Neuronal stem cell (in vitro differentiated cells): Measurements from ENCODE around the gene FHIT.

Experiments used
- DNase-seq: peaks from one replicate; pipeline ENCODE4 v3.0.0-alpha.2; 2013; ENCODE audit warnings: low spot score
- H2AFZ ChIP-seq: one replicate; pipeline ENCODE4 v1.6.1; 2013; ENCODE audit warnings: mild to moderate bottlenecking, low read length, inconsistent platforms
- H2AK5ac ChIP-seq: 2 replicates; pipeline ENCODE4 v1.6.1; 2013; ENCODE audit warnings: low read depth, mild to moderate bottlenecking, inconsistent platforms, low read length, moderate library complexity, mixed read lengths
- H2BK120ac ChIP-seq: 2 replicates; pipeline ENCODE4 v1.6.1; 2013; ENCODE audit warnings: low read depth, mild to moderate bottlenecking, inconsistent platforms, low read length, moderate library complexity, mixed read lengths
- H2BK12ac ChIP-seq: one replicate; pipeline ENCODE4 v1.6.1; 2013; ENCODE audit warnings: low read length, inconsistent platforms
- H2BK15ac ChIP-seq: 2 replicates; pipeline ENCODE4 v1.6.1; 2013; ENCODE audit warnings: mild to moderate bottlenecking, low read length, inconsistent platforms, mixed read lengths
- H2BK5ac ChIP-seq: one replicate; pipeline ENCODE4 v1.6.1; 2013; ENCODE audit warnings: inconsistent platforms, mild to moderate bottlenecking, low read length, moderate library complexity
- H3K14ac ChIP-seq: one replicate; pipeline ENCODE4 v1.6.1; 2013; ENCODE audit warnings: low read length, inconsistent platforms
- H3K18ac ChIP-seq: 2 replicates; pipeline ENCODE4 v1.6.1; 2013; ENCODE audit warnings: low read length, inconsistent platforms
- H3K23ac ChIP-seq: 2 replicates; pipeline ENCODE4 v1.6.1; 2013; ENCODE audit warnings: low read depth, mild to moderate bottlenecking, mixed read lengths, low read length, inconsistent platforms; ENCODE audit not compliant: poor library complexity
- H3K27ac ChIP-seq: replicated peaks from 3 replicates; pipeline ENCODE4 v1.5.1; 2013; ENCODE audit warnings: low read length, inconsistent platforms
- H3K27me3 ChIP-seq, 3 experiments: 2 replicates each; pipeline ENCODE4 v1.6.1; 2013; ENCODE audit warnings: low read length in 3 of 3, mild to moderate bottlenecking in 2 of 3, inconsistent platforms in 1 of 3, low read depth in 1 of 3, mixed read lengths in 1 of 3, moderate library complexity in 1 of 3; ENCODE audit not compliant: control insufficient read depth in 3 of 3, insufficient read depth in 3 of 3
- H3K36me3 ChIP-seq, 2 donors: replicated peaks in 1 of 2; 2 replicates each; pipeline ENCODE4 v1.6.1; 2013; ENCODE audit warnings: low read length in 2 of 2; ENCODE audit not compliant: control insufficient read depth in 2 of 2, insufficient read depth in 2 of 2
- H3K4ac ChIP-seq: 2 replicates; pipeline ENCODE4 v1.6.1; 2013; ENCODE audit warnings: inconsistent platforms, mild to moderate bottlenecking, low read length, moderate library complexity
- H3K4me1 ChIP-seq, 2 donors: 1 replicate in 1 of 2; 2 replicates in 1 of 2; pipeline ENCODE4 v1.6.1; 2013; ENCODE audit warnings: low read length in 2 of 2, low read depth in 1 of 2; ENCODE audit not compliant: control insufficient read depth in 2 of 2, insufficient read depth in 1 of 2
- H3K4me2 ChIP-seq: one replicate; pipeline ENCODE4 v1.6.1; 2013; ENCODE audit warnings: mild to moderate bottlenecking, low read length, inconsistent platforms; ENCODE audit not compliant: insufficient read depth, poor library complexity, severe bottlenecking
- H3K4me3 ChIP-seq, 2 donors: 2 replicates each; pipeline ENCODE4 v1.5.1; 2013; ENCODE audit warnings: low read length in 2 of 2, mild to moderate bottlenecking in 2 of 2, inconsistent platforms in 1 of 2, moderate library complexity in 1 of 2
- H3K79me1 ChIP-seq: one replicate; pipeline ENCODE4 v1.6.1; 2013; ENCODE audit warnings: low read depth, mild to moderate bottlenecking, inconsistent platforms, low read length, moderate library complexity
- H3K9ac ChIP-seq: one replicate; pipeline ENCODE4 v1.6.1; 2013; ENCODE audit warnings: mild to moderate bottlenecking, low read depth, low read length, inconsistent platforms; ENCODE audit not compliant: poor library complexity
- H3K9me3 ChIP-seq, 2 donors: replicated peaks in 1 of 2; 2 replicates each; pipeline versions ENCODE3 to v1.6.1; 2013; ENCODE audit warnings: low read length in 2 of 2, mild to moderate bottlenecking in 2 of 2, inconsistent platforms in 1 of 2, low read depth in 1 of 2, mixed read lengths in 1 of 2, moderate library complexity in 1 of 2; ENCODE audit not compliant: control insufficient read depth in 2 of 2, insufficient read depth in 1 of 2
- H4K8ac ChIP-seq: one replicate; pipeline ENCODE4 v1.6.1; 2013; ENCODE audit warnings: low read depth, mild to moderate bottlenecking, inconsistent platforms, low read length, moderate library complexity
- H4K91ac ChIP-seq: one replicate; pipeline ENCODE4 v1.6.1; 2013; ENCODE audit warnings: low read length, low read depth, mild to moderate bottlenecking, inconsistent platforms; ENCODE audit not compliant: poor library complexity
- WGBS, 2 donors: extraction: QIAGEN DNeasy Blood & Tissue Kit; methylation state at CpG; one replicate each; pipeline ENCODE4 v1.1.7; 2013; ENCODE audit warnings: missing lambda C conversion rate in 2 of 2, mixed read lengths in 1 of 2; ENCODE audit not compliant: insufficient read length in 2 of 2, insufficient replicate concordance in 1 of 2; ENCODE audit errors: extremely low coverage in 2 of 2; 5-methylcytosine and 5-hydroxymethylcytosine counted together

The FHIT gene

GRCh38 chr3:61236556-61236955 lies 14.7 kb downstream of the FHIT start:
- Histone ChIP-seq H3K4ac (no peak overlapping the region), H3K4me3 (no peak overlapping the region), H2BK5ac (no peak overlapping the region), H4K91ac (no peak overlapping the region), H2BK15ac (no peak overlapping the region), H3K36me3 (no peaks in the 10 kb centered on the region), H3K9ac (no peak overlapping the region), H3K4me1 (no peaks in the 10 kb centered on the region), H3K14ac (no peak overlapping the region), H2BK12ac (no peak overlapping the region), H2AK5ac (no peak overlapping the region), H3K27me3 (no peaks in the 10 kb centered on the region), H3K9me3 (no peaks in the 10 kb centered on the region), H2BK120ac (no peak overlapping the region), H3K18ac (no peak overlapping the region), H3K23ac (no peak overlapping the region), H3K27ac (no peak overlapping the region), H3K4me2 (no peak overlapping the region), H3K79me1 (no peaks in the 10 kb centered on the region), H4K8ac (no peak overlapping the region), H2AFZ (peak overlapping the region; percentile 14)
- DNase-seq = no peak

DNA sequence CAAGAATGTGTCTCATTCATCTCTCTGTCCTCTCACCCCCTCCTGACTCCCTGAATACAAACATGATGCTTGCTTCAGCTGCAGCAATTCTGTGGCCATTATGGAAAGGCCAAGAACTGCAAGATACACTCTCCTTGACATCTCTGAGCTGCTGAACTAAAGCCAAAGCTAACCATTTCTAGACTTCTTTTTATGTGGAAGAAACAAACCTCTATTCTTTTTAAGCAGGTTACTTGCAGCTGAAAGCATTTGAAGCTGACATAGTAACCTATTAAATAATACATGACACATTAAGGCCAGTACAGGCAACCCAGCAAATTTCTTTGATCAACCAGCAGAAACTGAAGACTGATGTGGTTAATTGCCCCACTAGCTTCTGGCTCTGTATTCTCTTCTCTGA lies 17.5 kb downstream of the FHIT start:
- Histone ChIP-seq H3K14ac (no peak overlapping the region), H4K91ac (no peak overlapping the region), H3K27ac (no peak overlapping the region), H3K4me2 (no peak overlapping the region), H3K9ac (no peak overlapping the region), H2AK5ac (no peak overlapping the region), H3K4ac (no peak overlapping the region), H2BK120ac (no peak overlapping the region), H3K23ac (no peak overlapping the region), H2BK5ac (no peak overlapping the region), H2AFZ (peak overlapping the region; percentile 31), H3K36me3 (no peaks in the 10 kb centered on the region), H3K9me3 (no peaks in the 10 kb centered on the region), H2BK12ac (no peak overlapping the region), H3K27me3 (no peaks in the 10 kb centered on the region), H3K4me1 (no peaks in the 10 kb centered on the region), H2BK15ac (no peak overlapping the region), H4K8ac (no peak overlapping the region), H3K79me1 (no peaks in the 10 kb centered on the region), H3K4me3 (no peak overlapping the region), H3K18ac (no peak overlapping the region)
- DNase-seq = no peak

- Histone ChIP-seq H3K18ac (no peak overlapping the region), H3K4ac (no peak overlapping the region), H3K27ac (no peak overlapping the region), H3K9me3 (no peaks in the 10 kb centered on the region), H3K9ac (no peak overlapping the region), H3K27me3 (no peaks in the 10 kb centered on the region), H2AK5ac (no peak overlapping the region), H4K91ac (no peak overlapping the region), H3K4me1 (no peaks in the 10 kb centered on the region), H3K36me3 (no peaks in the 10 kb centered on the region), H3K4me2 (no peak overlapping the region), H3K79me1 (no peaks in the 10 kb centered on the region), H2AFZ (no peak overlapping the region), H2BK120ac (no peak overlapping the region), H3K23ac (no peak overlapping the region), H2BK12ac (no peak overlapping the region), H2BK5ac (no peak overlapping the region), H2BK15ac (no peak overlapping the region), H3K14ac (no peak overlapping the region), H4K8ac (no peak overlapping the region), H3K4me3 (no peak overlapping the region)
- DNase-seq = no peak
Observed at GRCh38 chr3:61231693-61232092, 19.6 kb downstream of the FHIT start.

GRCh38 chr3:61227799-61228198 lies 23.5 kb downstream of the FHIT start:
- H3K4ac ChIP-seq = no peak overlapping the region
- DNase-seq = no peak
- H3K23ac ChIP-seq = no peak overlapping the region
- no peak overlapping the region for H2AK5ac ChIP-seq
- no peak overlapping the region for H3K14ac ChIP-seq
- H3K36me3 ChIP-seq = no peaks in the 10 kb centered on the region
- no peaks in the 10 kb centered on the region for H3K79me1 ChIP-seq
- no peaks in the 10 kb centered on the region for H3K9me3 ChIP-seq
- peaks cover 0 to 2% of the 10 kb centered on the region in 2 donors for H3K4me1 ChIP-seq
- H3K27ac ChIP-seq = no peak overlapping the region
- no peak overlapping the region for H2BK120ac ChIP-seq
- H3K4me2 ChIP-seq = no peak overlapping the region
- no peaks in the 10 kb centered on the region for H3K27me3 ChIP-seq
- H3K4me3 ChIP-seq = no peak overlapping the region
- no CpG with 5 or more reads among the region's 2 CpGs for WGBS, 2 donors
- no peak overlapping the region for H3K18ac ChIP-seq
- H2BK12ac ChIP-seq = no peak overlapping the region
- no peak overlapping the region for H4K91ac ChIP-seq
- no peak overlapping the region for H2BK15ac ChIP-seq
- no peak overlapping the region for H2BK5ac ChIP-seq
- no peak overlapping the region for H3K9ac ChIP-seq
- H4K8ac ChIP-seq = no peak overlapping the region
- no peak overlapping the region for H2AFZ ChIP-seq
